Central memory CD8-positive, alpha-beta T cell (primary cell): ENCODE measurements around the gene LCE3E.
"Not testable (repeated sequence)": the region's sequence is repeated elsewhere in the genome, so short reads cannot be mapped to it uniquely, and the experiment has no call there.

Source experiments
- ATAC-seq: fragments of 150-1000 bp; cut with Tn5 transposase; replicated peaks from 2 replicates; pipeline ENCODE4 v1.10.0; 2022; ENCODE audit warnings: mild to moderate bottlenecking, moderate FRiP score, moderate number of reproducible peaks; ENCODE audit not compliant: poor library complexity, severe bottlenecking; ENCODE audit errors: extremely low read depth
- DNase-seq, 2 donors: peaks; one replicate each; pipeline ENCODE4 v3.0.0; 2021; ENCODE audit warnings: low spot score in 2 of 2
- H3K27ac Mint-ChIP-seq: one replicate; pipeline ENCODE4 v1.8.0; 2022; ENCODE audit warnings: low read depth, mild to moderate bottlenecking, moderate library complexity, mixed read lengths
- H3K27me3 Mint-ChIP-seq: one replicate; pipeline ENCODE4 v1.8.0; 2022; ENCODE audit warnings: mixed read lengths
- H3K36me3 Mint-ChIP-seq: one replicate; pipeline ENCODE4 v1.8.0; 2022; ENCODE audit warnings: mild to moderate bottlenecking, moderate library complexity, mixed read lengths; ENCODE audit not compliant: insufficient read depth
- H3K4me1 Mint-ChIP-seq: one replicate; pipeline ENCODE4 v1.8.0; 2022; ENCODE audit warnings: mixed read lengths
- H3K4me3 Mint-ChIP-seq: one replicate; pipeline ENCODE4 v1.8.0; 2022; ENCODE audit warnings: mild to moderate bottlenecking, moderate library complexity, mixed read lengths
- H3K9me3 Mint-ChIP-seq: one replicate; pipeline ENCODE4 v1.8.0; 2022; ENCODE audit warnings: mixed read lengths

LCE3E gene

GRCh38 chr1:152566681-152567080 lies at the start of gene LCE3E:
LCE3E (minus strand) TSS chr1:152566780; CDS start chr1:152566208, 572 bp downstream.
- Mint-ChIP-seq H3K9me3 (no peaks in the 10 kb centered on the region), H3K36me3 (peaks cover 1% of the 10 kb centered on the region), H3K27me3 (peaks cover 10% of the 10 kb centered on the region), H3K4me3 (no peak within 1 kb of the TSS), H3K4me1 (no peaks in the 10 kb centered on the region), H3K27ac (no peak within 1 kb of the TSS)
- DNase-seq (no peak), ATAC-seq (no peak)

DNA sequence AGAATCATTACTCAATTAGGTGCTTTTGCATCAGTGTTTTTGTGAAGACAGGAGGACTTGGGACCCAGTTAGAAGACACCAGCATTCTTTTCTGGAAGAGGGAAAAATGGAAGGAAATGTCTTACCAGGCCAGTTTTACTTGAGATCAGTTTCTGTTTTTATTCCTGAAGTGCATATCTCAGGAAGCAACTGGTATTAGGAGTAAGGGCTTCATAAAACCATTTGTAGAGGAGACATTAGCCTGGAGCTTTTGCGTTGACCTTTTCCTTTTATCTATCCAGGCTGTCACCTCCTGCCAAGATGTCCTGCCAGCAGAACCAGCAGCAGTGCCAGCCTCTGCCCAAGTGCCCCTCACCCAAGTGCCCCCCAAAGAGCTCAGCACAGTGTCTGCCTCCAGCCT lies 46.9 kb upstream of the LCE3E start, which contains the start of gene LCE3B:
Gene LCE3B, plus strand, starts transcription at position 301 of the 400 bp plus-strand sequence. Its CDS starts 0 bp downstream, at position 301.
- no peak within 1 kb of the TSS for H3K27ac Mint-ChIP-seq
- peaks cover 8% of the 10 kb centered on the region for H3K9me3 Mint-ChIP-seq
- H3K4me3 Mint-ChIP-seq, result no peak within 1 kb of the TSS
- H3K27me3 Mint-ChIP-seq, result peaks cover 25% of the 10 kb centered on the region
- peaks cover 3% of the 10 kb centered on the region for H3K36me3 Mint-ChIP-seq
- H3K4me1 Mint-ChIP-seq, result no peaks in the 10 kb centered on the region
- ATAC-seq, result no peak
- no peak for DNase-seq

DNA sequence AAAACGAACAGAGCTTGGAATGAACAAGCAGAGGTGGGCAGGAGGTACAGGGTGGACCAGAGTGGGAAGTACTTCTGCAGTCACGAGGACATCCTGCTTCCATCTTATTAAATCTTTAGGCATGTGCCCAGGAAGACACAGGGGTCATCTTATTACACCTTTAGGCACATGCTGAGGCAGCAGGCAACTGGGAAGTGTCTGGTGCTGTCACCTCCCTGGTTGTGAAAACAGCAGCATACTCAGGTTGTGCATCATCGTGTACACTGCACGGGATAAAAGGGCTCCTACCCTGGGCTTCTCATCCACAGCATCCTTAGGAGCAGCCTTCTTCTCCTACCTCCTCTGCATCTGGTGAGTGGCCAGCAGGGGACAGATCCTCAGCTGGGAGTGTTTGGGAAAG lies 33.4 kb upstream of the LCE3E start, which contains the start of gene LCE3C:
Gene LCE3C, plus strand, starts transcription at position 301 of the 400 bp plus-strand sequence. CDS start 498 bp downstream, outside the sequence.
- ATAC-seq (no peak), DNase-seq (no peak)
- H3K27me3 Mint-ChIP-seq, result peaks cover 9% of the 10 kb centered on the region
- no peaks in the 10 kb centered on the region for H3K9me3 Mint-ChIP-seq
- no peak within 1 kb of the TSS for H3K4me3 Mint-ChIP-seq
- no peaks in the 10 kb centered on the region for H3K36me3 Mint-ChIP-seq
- H3K27ac Mint-ChIP-seq, result no peak within 1 kb of the TSS
- H3K4me1 Mint-ChIP-seq, result no peaks in the 10 kb centered on the region

DNA sequence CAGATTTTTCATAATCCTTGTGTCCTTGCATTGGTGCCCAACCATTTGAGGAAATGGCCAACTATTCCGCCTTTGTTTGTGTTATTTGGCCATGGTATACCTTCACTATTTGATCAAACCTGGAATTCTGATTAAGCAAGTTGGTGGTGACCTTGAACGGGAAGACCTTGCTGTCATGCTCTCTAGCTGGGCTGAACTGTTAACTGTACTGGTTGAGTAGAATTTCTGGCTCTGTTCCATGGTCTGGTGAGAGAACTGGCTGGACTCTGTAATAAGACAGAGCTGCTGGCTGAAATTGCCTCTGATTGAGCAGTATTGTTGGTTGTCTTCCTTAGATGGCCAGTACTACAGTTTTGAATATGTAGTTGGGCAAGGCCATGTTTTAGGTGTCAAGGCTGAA lies 30.4 kb upstream of the LCE3E start:
- no peaks in the 10 kb centered on the region for H3K36me3 Mint-ChIP-seq
- H3K27me3 Mint-ChIP-seq, result no peaks in the 10 kb centered on the region
- ATAC-seq, result no peak
- no peak overlapping the region for H3K4me3 Mint-ChIP-seq
- H3K9me3 Mint-ChIP-seq, result no peaks in the 10 kb centered on the region
- no peak for DNase-seq
- no peak overlapping the region for H3K27ac Mint-ChIP-seq
- H3K4me1 Mint-ChIP-seq, result no peaks in the 10 kb centered on the region

- DNase-seq, result no peak
- no peak overlapping the region for H3K27ac Mint-ChIP-seq
- H3K9me3 Mint-ChIP-seq, result no peaks in the 10 kb centered on the region
- H3K4me3 Mint-ChIP-seq, result no peak overlapping the region
- H3K36me3 Mint-ChIP-seq, result no peaks in the 10 kb centered on the region
- no peaks in the 10 kb centered on the region for H3K4me1 Mint-ChIP-seq
- no peak for ATAC-seq
- peaks cover 24% of the 10 kb centered on the region for H3K27me3 Mint-ChIP-seq
These were observed 19.0 kb upstream of the LCE3E start for GRCh38 chr1:152585586-152585985.

DNA sequence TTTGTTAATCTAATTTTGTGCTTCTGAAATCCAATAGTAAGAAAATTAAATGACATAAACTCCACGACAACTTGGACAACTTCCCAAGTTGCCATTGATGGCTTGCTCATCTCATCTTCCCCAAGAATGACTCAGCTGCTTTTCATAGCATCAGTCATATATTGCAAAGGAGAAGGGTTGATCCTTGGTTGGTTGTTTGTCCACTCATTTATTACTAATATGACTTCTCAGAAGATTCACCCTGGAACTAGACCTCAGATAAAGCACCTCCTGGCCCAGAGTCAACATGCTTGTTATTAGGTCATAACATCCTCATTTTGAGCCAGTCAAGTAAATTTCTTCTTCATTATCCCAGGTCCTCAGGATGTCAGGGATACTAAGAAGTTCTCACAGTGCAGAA lies 16.1 kb upstream of the LCE3E start:
- Mint-ChIP-seq H3K27ac (no peak overlapping the region), H3K4me1 (no peaks in the 10 kb centered on the region), H3K4me3 (no peak overlapping the region), H3K9me3 (no peaks in the 10 kb centered on the region), H3K27me3 (peaks cover 43% of the 10 kb centered on the region), H3K36me3 (no peaks in the 10 kb centered on the region)
- DNase-seq (no peak), ATAC-seq (no peak)

DNA sequence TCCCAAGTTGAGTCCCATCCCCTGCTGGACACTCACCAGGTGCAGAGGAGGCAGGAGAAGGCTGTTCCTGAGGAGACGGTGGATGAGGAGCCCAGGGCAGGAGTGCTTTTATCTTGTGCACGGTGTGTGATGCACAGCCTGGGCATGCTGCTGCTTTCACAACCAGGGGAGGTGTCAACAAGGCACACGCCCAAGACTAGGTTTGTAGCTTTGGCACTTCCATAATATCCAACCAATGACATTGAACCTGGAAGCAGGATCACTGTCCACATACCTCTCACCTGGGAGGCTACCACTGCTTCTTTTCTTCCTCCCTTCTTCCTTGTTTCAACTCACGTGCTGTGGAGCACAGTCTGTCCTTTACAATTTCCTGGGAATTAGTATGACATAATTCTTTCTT lies 13.9 kb upstream of the LCE3E start, which contains the start of gene LCE3D:
Gene LCE3D, minus strand, starts transcription at position 84 of the 400 bp plus-strand sequence. CDS start 580 bp downstream, outside the sequence.
- H3K4me3 Mint-ChIP-seq, result no peak within 1 kb of the TSS
- no peaks in the 10 kb centered on the region for H3K4me1 Mint-ChIP-seq
- DNase-seq, result no peak
- peaks cover 33% of the 10 kb centered on the region for H3K27me3 Mint-ChIP-seq
- ATAC-seq, result no peak
- H3K27ac Mint-ChIP-seq, result no peak within 1 kb of the TSS
- no peaks in the 10 kb centered on the region for H3K9me3 Mint-ChIP-seq
- H3K36me3 Mint-ChIP-seq, result peaks cover 1% of the 10 kb centered on the region

DNA sequence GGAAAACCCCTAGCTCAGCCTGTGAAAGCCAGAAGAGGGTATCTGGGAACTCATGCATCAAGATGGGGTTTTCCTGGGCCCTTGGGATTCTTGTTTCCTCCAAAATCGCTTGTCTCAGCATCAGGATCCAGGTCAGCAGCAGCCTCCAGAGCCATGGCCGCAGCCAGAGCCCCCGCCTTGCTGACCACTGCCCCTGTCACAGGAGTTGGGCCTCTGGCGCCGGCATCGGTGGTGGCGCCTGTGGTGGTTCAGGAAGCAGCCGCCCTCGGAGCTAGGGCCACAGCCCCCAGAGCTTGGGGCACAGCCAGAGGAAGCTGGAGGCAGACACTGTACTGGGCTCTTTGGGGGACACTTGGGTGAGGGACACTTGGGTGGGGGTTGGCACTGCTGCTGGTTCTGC lies 12.9 kb upstream of the LCE3E start:
- not testable (repeated sequence) for DNase-seq, H3K4me1 Mint-ChIP-seq

GRCh38 chr1:152577168-152577567 lies 10.6 kb upstream of the LCE3E start:
- no peaks in the 10 kb centered on the region for H3K9me3 Mint-ChIP-seq
- no peak for ATAC-seq
- H3K27ac Mint-ChIP-seq, result no peak overlapping the region
- no peaks in the 10 kb centered on the region for H3K4me1 Mint-ChIP-seq
- peaks cover 1% of the 10 kb centered on the region for H3K36me3 Mint-ChIP-seq
- no peak overlapping the region for H3K4me3 Mint-ChIP-seq
- H3K27me3 Mint-ChIP-seq, result peaks cover 65% of the 10 kb centered on the region
- DNase-seq, result no peak

More for the DNA sequence above, 12.9 kb upstream of the LCE3E start:
- not testable (repeated sequence) for ATAC-seq, H3K4me3 Mint-ChIP-seq, H3K27ac Mint-ChIP-seq, H3K9me3 Mint-ChIP-seq, H3K36me3 Mint-ChIP-seq
- peaks cover 42% of the 10 kb centered on the region for H3K27me3 Mint-ChIP-seq

- H3K27me3 Mint-ChIP-seq, result peaks cover under 1% of the 10 kb centered on the region
- ATAC-seq (no peak), DNase-seq (no peak)
- no peaks in the 10 kb centered on the region for H3K9me3 Mint-ChIP-seq
- no peak overlapping the region for H3K27ac Mint-ChIP-seq
- no peaks in the 10 kb centered on the region for H3K4me1 Mint-ChIP-seq
- H3K36me3 Mint-ChIP-seq, result peaks cover 1% of the 10 kb centered on the region
- H3K4me3 Mint-ChIP-seq, result no peak overlapping the region
These were observed 905 bp downstream of the LCE3E start for GRCh38 chr1:152565535-152566215.

- Mint-ChIP-seq H3K9me3 (no peaks in the 10 kb centered on the region), H3K27me3 (no peaks in the 10 kb centered on the region), H3K36me3 (peaks cover 1% of the 10 kb centered on the region), H3K4me1 (no peaks in the 10 kb centered on the region), H3K4me3 (no peak overlapping the region), H3K27ac (no peak overlapping the region)
- ATAC-seq (no peak), DNase-seq (no peak)
These were observed 1.5 kb downstream of the LCE3E start for GRCh38 chr1:152565115-152565514.

DNA sequence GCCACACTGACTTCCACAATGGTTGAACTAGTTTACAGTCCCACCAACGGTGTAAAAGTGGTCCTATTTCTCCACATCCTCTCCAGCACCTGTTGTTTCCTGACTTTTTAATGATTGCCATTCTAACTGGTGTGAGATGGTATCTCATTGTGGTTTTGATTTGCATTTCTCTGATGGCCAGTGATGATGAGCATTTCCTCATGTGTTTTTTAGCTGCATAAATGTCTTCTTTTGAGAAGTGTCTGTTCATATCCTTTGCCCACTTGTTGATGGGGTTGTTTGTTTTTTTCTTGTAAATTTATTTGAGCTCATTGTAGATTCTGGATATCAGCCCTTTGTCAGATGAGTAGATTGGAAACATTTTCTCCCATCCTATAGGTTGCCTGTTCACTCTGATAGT lies 18.2 kb downstream of the LCE3E start:
- not testable (repeated sequence) for ATAC-seq, H3K4me3 Mint-ChIP-seq, H3K27ac Mint-ChIP-seq, DNase-seq, H3K36me3 Mint-ChIP-seq, H3K9me3 Mint-ChIP-seq, H3K4me1 Mint-ChIP-seq
- peaks cover 32% of the 10 kb centered on the region for H3K27me3 Mint-ChIP-seq

DNA sequence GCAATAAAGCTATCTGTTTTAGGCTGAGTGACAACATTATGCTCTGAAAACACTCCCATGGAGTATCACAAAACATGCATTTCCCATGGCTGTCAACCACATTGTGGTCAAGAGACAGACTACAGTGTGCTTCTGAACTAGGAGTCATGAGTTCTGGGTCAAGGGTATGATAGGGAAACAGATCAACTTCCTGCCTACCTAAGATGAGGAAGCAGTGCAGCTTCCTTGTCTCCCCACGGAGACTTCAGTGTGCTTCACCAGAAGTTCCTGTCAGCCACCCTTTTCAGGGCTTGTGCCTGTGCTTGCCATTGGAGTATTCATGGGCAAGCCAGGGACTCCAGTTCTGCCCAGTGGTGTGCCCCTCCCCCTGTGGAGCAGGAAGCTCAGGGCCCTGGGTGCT lies 19.9 kb downstream of the LCE3E start:
- Mint-ChIP-seq H3K27me3 (peaks cover 34% of the 10 kb centered on the region), H3K4me3 (no peak overlapping the region), H3K27ac (no peak overlapping the region), H3K36me3 (no peaks in the 10 kb centered on the region), H3K4me1 (no peaks in the 10 kb centered on the region), H3K9me3 (no peaks in the 10 kb centered on the region)
- no peak for ATAC-seq
- no peak for DNase-seq
